Jurkat, Clone E6-1 (cell line): Measurements from ENCODE around the gene ZC3H12C.

Source experiments
- DNase-seq: peaks from one replicate; pipeline ENCODE4 v3.0.0-alpha.2; 2011; ENCODE audit warnings: low read depth, low spot score
- H3K4me3 ChIP-seq: 2 replicates; pipeline ENCODE4 v1.5.1; 2011; ENCODE audit warnings: mild to moderate bottlenecking, low read length, control low read depth, moderate library complexity

ZC3H12C gene

GRCh38 chr11:110075105-110075846, 17.9 kb upstream of the ZC3H12C start:
- no peak for DNase-seq
- no peak overlapping the region for H3K4me3 ChIP-seq

- no peak overlapping the region for H3K4me3 ChIP-seq
Observed at GRCh38 chr11:110075847-110076208, 17.4 kb upstream of the ZC3H12C start.

GRCh38 chr11:110076371-110076965, 16.7 kb upstream of the ZC3H12C start:
- no peak overlapping the region for H3K4me3 ChIP-seq
- no peak for DNase-seq

More at GRCh38 chr11:110075847-110076208, 17.4 kb upstream of the ZC3H12C start:
- DNase-seq = no peak

GRCh38 chr11:110077346-110077745, 15.8 kb upstream of the ZC3H12C start:
- DNase-seq = no peak
- H3K4me3 ChIP-seq = no peak overlapping the region

GRCh38 chr11:110077831-110078325, 15.3 kb upstream of the ZC3H12C start:
- DNase-seq = no peak

DNA sequence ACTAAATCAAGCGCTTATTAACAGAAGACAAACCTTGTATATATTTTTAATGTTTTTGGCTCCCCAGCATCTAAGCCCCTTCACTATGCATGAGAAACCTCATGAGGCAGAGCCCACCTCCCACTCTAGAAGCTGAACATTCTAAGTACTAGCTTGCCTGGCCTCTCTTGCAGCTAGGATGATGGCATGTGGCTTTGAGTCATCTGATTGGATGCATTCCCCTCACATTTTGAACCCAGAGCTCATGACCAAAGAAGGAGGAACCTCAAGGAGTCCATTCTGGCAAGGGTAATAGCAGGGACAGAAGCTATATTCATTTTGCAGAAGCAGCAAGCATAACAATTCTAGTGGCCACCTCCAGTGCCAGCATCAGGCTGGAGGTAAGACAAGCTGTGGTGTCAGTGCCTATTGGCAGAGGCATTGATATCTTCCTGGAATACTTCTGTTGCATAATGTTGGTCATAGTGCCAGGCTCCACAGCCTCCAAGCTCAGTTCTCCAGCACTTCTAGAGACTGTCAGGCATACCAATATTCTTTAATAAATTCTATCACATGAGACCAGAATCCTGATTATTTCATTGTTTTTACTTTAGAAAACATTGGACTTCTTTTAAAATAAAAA, 14.2 kb upstream of the ZC3H12C start:
- DNase-seq = no peak
- no peak overlapping the region for H3K4me3 ChIP-seq

More at GRCh38 chr11:110077831-110078325, 15.3 kb upstream of the ZC3H12C start:
- no peak overlapping the region for H3K4me3 ChIP-seq

DNA sequence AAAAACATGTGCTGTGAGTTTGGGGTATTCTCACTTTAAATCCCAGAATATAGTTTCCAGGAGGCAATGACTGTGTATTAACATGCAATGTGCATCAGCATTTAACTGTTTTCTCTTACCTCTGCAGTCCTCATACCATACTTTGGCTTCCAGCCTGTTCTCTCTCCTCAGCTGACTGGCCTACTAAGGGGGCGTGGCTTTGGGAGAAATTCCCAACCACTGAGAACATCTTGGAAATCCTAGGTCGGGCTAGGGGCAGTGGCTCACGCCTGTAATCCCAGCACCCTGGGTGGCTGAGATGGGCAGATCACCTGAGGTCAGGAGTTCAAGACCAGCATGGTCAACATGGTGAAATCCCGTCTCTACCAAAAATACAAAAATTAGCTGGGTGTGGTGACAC, 13.5 kb upstream of the ZC3H12C start:
- H3K4me3 ChIP-seq = no peak overlapping the region
- DNase-seq = no peak

DNA sequence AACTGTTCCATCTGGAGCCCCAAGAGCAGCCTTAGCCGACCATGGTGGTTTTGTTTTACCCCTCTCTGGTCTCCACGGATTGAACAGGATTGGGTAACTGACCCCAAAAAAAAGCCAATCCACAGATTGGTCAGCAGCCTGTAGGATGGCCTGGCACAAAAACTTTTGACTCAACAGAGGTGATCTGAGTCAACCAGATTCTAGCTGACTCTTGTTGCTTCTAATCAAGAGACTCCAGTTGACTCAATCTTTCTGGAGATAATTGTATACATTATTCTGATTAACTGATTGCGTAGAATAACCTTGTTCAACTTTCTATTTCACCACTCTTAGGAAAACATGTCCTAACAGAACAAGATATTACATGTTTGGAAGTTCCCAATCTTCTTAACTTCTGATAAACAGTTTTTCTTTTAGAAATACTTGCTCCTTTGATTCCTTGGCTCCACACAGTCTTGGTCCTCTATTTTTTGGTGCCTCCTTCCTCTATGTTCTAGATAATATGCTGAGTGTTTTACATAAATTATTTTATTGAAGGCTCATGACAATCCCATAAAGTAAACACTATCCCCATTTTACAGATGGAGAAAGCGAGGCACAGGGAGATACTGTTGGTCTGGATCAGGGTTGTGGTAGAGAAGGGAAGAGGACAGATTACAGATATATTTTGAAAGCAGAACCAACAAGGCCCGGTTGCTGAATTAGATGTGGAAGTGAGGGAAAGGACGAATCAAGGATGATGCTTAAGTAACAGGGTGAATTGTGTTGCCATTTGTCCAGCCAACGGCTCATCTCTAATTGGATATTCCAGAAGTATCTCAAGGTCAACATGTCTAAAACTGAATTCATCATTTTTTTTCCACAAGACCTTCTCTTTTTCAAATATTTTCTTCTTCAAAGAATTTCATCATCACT, 11.5 kb upstream of the ZC3H12C start:
- H3K4me3 ChIP-seq = no peak overlapping the region
- no peak for DNase-seq

- H3K4me3 ChIP-seq = no peak overlapping the region
- no peak for DNase-seq
Observed at GRCh38 chr11:110082899-110083298, 10.3 kb upstream of the ZC3H12C start.

GRCh38 chr11:110085255-110085838, 7.8 kb upstream of the ZC3H12C start:
- DNase-seq = no peak
- H3K4me3 ChIP-seq = no peak overlapping the region

DNA sequence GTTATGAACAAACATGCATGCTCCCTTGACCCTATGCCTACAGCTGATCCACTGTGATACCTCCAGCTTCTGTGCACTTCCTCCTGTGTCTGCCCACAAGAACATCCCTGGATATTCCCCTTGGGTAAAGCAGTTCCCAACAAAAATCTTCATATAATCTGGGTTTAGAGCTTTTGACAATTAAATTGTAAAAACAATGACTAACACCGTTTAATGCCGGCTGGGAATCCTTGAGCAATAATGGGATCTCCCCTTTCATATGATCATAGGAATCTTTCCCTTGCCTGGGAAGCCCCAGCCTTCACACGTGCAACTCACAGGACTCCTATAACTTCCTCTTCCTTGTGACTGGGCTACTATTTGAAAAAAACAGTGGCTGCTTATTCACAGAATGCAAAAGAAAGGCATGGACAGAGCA, 6.3 kb upstream of the ZC3H12C start:
- H3K4me3 ChIP-seq = no peak overlapping the region
- DNase-seq = no peak

DNA sequence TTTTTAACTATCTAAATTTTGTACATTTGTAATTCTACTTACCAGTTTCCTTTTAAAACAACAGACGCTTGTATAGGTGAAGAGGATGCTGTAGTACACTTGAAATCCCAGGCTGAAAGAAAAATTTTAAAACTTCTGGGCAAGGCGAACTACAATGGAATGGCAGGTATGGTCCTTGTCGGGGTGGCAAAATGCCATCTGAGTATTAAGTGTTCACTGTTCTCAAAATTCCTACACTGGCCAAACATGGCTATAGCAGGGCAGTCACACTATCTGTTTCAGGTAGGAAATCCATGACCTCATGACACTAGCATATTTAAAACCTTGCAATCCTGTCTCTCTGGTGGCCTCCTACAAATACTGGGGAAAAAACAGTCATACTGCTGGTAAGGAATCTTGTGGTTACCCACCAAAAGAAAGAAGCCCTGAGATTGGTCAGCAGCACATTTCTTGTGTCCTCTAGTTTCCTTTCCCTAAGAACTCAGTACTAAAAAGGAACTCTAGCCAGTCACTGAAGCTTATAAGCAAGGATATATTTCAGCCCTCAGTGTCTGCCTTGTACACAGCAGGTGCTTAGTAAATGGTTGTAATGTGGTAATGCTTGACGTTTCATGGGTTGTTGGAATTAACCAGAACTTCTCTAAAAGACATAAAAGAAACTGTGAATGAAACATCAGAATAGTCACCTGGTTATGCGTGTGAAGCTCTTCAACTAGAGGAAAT, 5.2 kb upstream of the ZC3H12C start:
- H3K4me3 ChIP-seq = no peak overlapping the region
- DNase-seq = no peak

DNA sequence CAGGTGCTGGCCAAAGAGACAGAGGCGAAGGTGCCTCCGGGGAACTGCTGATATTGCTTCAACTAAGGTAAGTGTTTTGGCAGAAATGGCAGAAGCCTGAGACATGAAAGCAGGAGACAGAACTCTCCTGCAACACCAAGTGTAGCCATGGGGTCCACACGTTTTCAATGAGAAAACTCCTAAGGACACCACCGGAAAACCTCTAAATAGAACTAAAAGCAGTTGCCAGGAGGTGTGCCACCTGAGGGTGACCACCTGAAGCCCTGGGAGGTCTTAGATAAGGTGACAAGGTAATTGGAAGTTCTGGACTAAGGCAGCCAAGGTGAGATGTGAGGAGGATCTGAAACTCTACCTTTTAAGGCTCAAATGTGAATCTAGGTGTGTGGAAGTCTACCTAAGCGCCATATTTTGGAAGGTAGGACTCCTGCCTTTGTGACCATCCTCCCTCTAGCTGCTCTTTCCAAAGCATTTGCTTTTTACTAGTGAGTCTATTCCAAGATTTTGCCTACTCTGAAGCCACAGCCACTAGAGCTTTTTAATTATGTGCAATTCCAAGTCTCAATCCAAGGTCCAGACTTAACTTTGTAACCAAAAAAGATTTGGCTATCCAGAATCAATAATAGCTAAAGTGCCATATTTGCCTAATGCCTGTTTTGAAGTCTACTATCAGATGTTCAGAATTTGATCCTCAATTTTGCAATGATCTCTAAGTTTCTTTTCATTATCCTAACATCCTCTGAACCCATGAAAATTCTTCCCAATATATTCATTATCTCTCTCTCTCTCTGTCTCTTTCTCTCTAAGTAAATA, 4.5 kb upstream of the ZC3H12C start:
- DNase-seq = no peak
- no peak overlapping the region for H3K4me3 ChIP-seq

GRCh38 chr11:110089617-110090282, 3.4 kb upstream of the ZC3H12C start:
- no peak overlapping the region for H3K4me3 ChIP-seq
- no peak for DNase-seq

GRCh38 chr11:110090466-110091026, 2.6 kb upstream of the ZC3H12C start:
- no peak overlapping the region for H3K4me3 ChIP-seq
- no peak for DNase-seq

DNA sequence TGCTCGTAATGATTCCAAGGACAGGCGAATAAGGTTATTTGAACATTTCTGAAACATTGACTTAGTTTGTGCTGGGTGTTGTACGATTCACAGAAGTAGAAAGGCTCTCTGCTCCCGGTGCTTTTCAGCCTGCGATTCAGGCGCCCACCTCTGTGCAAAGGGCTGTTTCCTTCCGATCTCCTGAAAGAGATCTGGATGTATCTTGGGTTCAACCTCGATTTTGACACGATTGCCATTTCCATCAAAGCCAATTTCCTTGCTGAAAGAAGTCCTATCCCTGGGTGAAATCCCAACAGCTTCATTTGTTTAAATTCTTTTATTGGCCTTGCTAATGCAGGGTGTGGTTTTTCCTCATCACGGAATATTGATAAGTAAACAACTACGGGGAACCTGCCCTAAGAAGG, 1.1 kb upstream of the ZC3H12C start:
- H3K4me3 ChIP-seq = no peak overlapping the region
- DNase-seq = no peak
